Astrocyte of the spinal cord (primary cell): Measurements from ENCODE around the gene FKBP15.
"Not testable (repeated sequence)": the region's sequence is repeated elsewhere in the genome, so short reads cannot be mapped to it uniquely, and the experiment has no call there.

Experiments
- DNase-seq: peaks from one replicate; pipeline ENCODE4 v3.0.0; 2011; ENCODE audit warnings: low read depth, low spot score
- H3K4me3 ChIP-seq: 2 replicates; pipeline ENCODE4 v1.5.1; 2011; ENCODE audit warnings: low read depth, mild to moderate bottlenecking, low read length, moderate library complexity
- CTCF ChIP-seq: IDR thresholded peaks from 2 replicates; pipeline ENCODE4 v1.5.1; 2012; ENCODE audit warnings: low read depth, mild to moderate bottlenecking, low read length, inconsistent platforms
- in situ Hi-C: cut with HindIII; loops from 2 replicates; pipeline ENCODE4 v1.10.0; 2017; ENCODE audit warnings: low sequenced_read_pairs

Gene FKBP15

GRCh38 chr9:113148781-113149510 is 72.1 kb downstream of the FKBP15 start:
- in situ Hi-C loops: no loop called here
- TF ChIP-seq CTCF: no peak
- DNase-seq: no peak
- no peak overlapping the region for H3K4me3 ChIP-seq

- H3K4me3 ChIP-seq: no peak overlapping the region
- TF ChIP-seq CTCF: no peak
- in situ Hi-C loops: no loop called here
- no peak for DNase-seq
These were observed 72.7 kb downstream of the FKBP15 start for GRCh38 chr9:113148372-113148705.

DNA sequence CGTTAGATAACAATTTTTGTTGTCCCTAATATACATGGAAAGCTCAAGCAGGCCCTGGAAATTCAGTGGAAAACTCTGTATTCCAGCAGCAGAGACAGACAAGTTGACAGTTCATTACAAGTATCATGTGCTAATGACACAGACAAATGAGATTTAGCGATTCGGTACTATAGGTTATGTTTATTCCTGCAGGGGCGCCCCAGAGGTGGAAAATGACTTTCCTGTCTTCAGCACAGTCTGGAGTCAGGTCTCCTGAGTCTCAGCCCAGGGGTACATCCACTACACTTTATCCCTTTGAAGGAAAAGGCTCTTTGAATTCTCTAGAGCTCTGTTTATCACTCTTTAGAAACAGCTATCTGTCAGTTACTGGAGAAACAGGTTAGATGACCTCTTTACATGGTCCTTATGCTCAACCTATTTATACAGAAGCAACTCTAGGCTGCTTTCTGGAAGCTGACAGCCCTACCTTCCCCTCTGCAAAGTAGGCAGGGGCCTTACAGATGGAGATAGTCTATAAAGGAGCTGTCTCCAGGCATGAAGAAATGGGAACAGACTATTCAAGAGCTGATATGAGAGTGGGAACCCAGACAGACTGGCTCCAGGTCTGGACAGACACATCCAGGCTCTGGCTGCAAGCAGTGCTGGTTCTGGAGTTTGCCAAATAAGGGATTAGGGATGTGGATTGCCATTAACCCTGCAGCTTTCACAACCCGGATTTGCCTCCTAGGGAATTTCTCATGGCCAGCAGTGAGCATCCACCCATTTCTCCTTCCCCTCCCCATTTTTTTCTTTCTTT is 77.4 kb downstream of the FKBP15 start:
- H3K4me3 ChIP-seq: no peak overlapping the region
- DNase-seq: no peak
- in situ Hi-C loops: no loop called here
- no peak for TF ChIP-seq CTCF

DNA sequence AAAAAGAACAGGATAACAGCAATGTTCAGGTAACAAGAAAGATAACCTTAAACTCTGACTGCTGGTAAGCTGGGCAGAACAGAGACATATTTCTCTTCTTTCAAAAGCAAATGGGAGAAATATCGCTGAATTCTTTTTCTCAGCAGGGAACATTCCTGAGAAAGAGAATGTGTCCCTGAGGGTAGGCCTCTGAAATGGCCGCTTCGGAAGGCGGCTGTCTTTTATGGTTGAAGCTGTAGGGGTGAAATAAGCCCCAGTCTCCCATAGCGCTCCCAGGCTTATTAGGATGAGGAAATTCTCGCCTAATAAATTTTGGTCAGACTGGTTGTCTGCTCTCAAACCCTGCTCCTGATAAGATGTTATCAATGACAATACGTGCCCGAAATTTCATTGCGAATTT is 80.2 kb downstream of the FKBP15 start:
- in situ Hi-C loops: not testable (repeated sequence)

GRCh38 chr9:113139953-113140352 is 81.1 kb downstream of the FKBP15 start:
- in situ Hi-C loops: no loop called here
- DNase-seq: no peak
- no peak for TF ChIP-seq CTCF
- H3K4me3 ChIP-seq: no peak overlapping the region

More for the DNA sequence above, 80.2 kb downstream of the FKBP15 start:
- DNase-seq, H3K4me3 ChIP-seq: not testable (repeated sequence)

GRCh38 chr9:113139225-113139829 is 81.8 kb downstream of the FKBP15 start:
- in situ Hi-C loops: no loop called here
- H3K4me3 ChIP-seq: no peak overlapping the region
- TF ChIP-seq CTCF: no peak
- no peak for DNase-seq

DNA sequence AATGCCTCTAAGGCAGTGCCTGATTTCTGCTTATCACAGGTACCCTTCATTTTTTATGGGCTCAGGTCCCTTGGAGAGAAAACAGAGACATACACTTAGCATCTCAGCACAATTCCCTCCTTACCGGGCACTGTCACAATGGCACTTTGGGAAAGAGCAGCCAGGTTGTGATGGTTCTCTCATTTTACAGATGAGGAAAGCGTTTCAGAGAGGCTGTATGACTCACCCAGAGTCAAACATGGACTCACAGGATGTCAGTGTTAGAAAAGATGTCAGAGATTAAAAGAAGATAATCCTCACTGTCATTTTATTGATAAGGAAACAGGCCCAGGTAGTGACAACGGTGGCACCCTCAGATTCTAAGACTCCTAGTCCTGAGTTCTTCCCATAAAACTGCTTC is 82.3 kb downstream of the FKBP15 start:
- TF ChIP-seq CTCF: no peak
- H3K4me3 ChIP-seq: no peak overlapping the region
- in situ Hi-C loops: no loop called here
- DNase-seq: no peak
